ENCODE results near the gene DIAPH2.

Gene DIAPH2

DNA sequence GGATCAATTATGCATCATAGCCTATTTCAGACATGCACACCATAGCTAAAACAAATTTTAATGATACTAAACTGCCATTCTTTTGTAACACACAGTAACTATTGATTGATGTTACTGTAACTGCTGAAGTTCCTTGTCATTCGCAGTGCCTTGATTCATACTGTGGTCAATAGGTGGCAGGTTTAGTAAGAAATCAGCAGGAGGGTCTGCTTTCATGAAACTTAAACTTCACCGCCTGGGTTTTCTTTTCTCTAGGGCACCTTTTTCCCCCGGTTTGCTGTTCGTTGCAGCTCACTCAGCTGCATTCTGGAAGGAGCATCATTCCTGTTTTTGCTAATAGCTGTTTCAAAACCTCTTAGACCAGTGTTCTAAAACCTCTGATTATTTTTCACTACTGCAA is 287.2 kb downstream of the DIAPH2 start:
- no peak for DNase-seq (ENCODE audit: low read depth, low spot score)

DNA sequence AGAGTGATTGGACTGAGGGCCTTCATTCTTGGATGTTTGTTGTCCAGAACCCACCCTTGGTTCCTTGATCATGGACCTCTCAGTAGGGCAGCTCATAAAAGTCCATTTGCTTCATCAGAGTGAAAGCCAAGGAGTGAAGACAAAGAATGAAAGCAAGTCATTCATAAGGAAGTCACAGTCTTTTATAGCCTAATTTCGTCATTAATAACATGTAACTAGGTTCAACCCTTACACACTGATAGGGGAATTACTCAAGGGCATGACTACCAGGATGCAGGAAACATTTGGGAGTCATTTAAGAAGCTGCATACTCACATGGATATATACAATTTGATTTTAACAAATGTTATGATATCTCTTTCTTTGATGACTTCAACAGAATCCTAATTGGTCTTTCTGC is 294.3 kb downstream of the DIAPH2 start:
- DNase-seq (ENCODE audit: low read depth, low spot score): no peak

- DNase-seq (ENCODE audit: low read depth, low spot score): no peak
These were observed 295.1 kb downstream of the DIAPH2 start for GRCh38 chrX:96979766-96980165.

- no peak for DNase-seq (ENCODE audit: low read depth, low spot score)
These were observed 297.5 kb downstream of the DIAPH2 start for GRCh38 chrX:96982161-96982560.

- DNase-seq (ENCODE audit: low read depth, low spot score): no peak
These were observed 299.9 kb downstream of the DIAPH2 start for GRCh38 chrX:96984538-96984937.

- DNase-seq (ENCODE audit: low read depth, low spot score): no peak
These were observed 300.4 kb downstream of the DIAPH2 start for GRCh38 chrX:96985046-96985445.

GRCh38 chrX:96987228-96987627 is 302.6 kb downstream of the DIAPH2 start:
- no peak for DNase-seq (ENCODE audit: low read depth, low spot score)

DNA sequence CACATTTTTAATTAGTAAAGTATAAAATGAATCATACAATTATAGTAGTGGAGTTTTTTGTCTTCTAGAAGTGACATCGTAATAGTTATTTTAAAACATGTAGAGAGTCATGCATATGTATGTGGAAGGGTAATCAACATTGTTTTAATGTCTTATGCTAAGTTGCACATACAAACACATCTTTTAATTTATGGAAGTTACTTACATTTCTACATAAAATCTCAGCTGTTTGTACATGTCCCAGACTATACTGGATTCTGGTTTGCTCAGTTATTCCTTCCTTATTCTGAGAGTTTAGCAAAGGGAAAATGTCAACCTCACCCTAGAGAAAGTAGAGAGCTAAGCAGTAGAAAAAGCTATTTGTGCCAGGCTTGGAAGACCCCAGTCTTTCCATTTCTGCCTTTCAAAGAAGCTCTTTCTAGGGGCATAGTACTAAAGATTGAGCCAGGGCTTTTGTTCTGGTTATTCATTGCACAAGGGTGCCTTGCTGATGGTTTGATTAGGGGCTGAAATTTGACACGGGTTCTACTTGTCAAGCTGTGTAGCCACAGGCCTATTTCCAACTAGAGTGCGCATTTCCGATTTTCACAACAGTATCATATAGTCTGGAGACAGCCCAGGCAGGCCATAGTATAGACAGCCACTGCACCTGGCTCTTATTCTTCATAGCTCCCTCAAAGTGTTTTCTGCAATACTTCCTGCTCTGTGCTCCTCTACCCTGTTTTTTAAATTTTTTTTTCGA is 305.4 kb downstream of the DIAPH2 start:
- no peak for DNase-seq (ENCODE audit: low read depth, low spot score)

- DNase-seq (ENCODE audit: low read depth, low spot score): no peak
These were observed 309.5 kb downstream of the DIAPH2 start for GRCh38 chrX:96994093-96994492.

DNA sequence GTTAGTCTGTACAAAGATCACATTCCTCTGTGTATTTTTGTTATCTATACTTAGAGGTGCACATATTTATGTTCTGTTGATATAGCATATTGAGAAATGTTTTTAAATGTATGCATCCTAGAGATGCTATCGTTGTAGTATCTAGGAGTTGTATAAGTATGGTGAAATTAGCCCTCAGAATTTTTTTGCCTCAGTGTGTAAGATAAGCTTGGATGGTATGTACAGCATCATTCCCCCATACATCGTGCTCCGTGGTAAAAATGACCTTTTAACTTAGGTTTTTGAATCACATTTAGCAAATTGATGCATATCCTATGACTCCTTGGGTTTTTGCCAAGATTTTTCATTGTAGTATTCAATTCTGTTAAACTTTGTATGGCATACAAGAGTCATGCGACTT is 312.6 kb downstream of the DIAPH2 start:
- no peak for DNase-seq (ENCODE audit: low read depth, low spot score)

DNA sequence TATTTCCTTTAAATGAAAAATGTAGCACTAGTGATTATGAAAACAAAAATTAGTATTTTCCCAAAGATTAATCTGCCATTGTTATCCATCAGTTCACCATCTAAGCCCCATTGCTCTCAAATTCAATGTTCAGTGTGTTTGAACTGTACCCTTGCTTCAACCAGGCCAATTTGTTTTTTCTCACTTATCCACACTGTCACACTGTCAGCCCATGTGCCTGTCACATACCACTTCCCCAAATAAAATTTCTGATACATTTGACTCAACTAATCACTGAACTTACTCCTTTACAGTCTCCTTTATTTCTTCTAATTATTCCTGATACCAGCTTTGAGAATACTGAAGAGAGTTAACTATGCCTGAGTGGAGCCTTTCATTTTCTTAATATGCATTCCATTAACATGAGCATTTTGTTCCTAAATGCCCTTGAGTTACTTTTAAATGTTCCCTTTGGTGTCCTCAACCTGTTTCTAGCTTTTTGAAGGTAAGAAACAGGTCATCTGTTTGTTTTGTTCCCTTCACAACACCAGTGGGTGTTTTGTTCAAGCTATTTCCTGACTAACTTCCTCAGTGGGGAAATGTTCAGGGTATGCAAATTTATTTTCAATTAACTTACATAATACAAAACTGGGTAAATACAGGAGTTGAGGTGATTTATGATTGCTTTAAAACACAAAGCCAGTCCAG is 316.2 kb downstream of the DIAPH2 start:
- no peak for DNase-seq (ENCODE audit: low read depth, low spot score)

- DNase-seq (ENCODE audit: low read depth, low spot score): no peak
These were observed 321.5 kb downstream of the DIAPH2 start for GRCh38 chrX:97006167-97006566.

- no peak for DNase-seq (ENCODE audit: low read depth, low spot score)
These were observed 324.7 kb downstream of the DIAPH2 start for GRCh38 chrX:97009391-97009790.

DNA sequence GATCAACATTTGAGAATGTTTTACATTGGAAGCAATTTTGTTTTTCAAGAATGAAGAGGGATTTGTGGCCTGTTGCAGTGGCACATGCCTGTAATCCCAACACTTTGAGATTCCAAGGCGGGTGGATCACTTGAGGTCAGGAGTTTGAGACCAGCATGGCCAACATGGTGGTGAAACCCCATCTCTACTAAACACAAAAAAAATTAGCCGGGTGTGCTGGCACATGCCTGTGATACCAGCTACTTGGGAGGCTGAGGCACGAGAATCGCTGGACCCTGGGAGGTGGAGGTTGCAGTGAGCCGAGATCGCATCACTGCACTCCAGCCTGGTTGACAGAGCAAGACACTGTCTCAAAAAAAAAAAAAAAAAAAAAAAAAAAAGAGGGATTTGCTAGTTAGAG is 326.9 kb downstream of the DIAPH2 start:
- no peak for DNase-seq (ENCODE audit: low read depth, low spot score)

GRCh38 chrX:97016106-97016505 is 331.5 kb downstream of the DIAPH2 start:
- no peak for DNase-seq (ENCODE audit: low read depth, low spot score)

DNA sequence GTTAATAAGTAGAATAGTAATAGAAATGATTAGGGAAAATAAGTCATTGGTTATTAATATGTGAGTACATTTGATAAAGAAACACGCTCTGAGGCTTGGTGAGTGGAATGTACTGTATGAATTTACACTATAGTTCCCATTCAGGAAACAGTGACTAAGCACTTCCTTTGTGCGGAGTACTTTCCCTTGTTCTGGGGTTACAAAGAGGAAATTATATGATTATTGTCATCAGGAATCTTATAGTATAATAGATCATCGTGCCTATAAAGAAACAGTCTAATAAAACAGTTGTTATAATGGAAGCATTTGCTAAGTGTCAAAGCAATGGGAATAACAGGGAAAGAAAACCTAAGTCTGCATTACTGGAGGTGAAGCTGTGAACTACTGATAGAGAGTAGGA is 337.0 kb downstream of the DIAPH2 start:
- no peak for DNase-seq (ENCODE audit: low read depth, low spot score)

DNA sequence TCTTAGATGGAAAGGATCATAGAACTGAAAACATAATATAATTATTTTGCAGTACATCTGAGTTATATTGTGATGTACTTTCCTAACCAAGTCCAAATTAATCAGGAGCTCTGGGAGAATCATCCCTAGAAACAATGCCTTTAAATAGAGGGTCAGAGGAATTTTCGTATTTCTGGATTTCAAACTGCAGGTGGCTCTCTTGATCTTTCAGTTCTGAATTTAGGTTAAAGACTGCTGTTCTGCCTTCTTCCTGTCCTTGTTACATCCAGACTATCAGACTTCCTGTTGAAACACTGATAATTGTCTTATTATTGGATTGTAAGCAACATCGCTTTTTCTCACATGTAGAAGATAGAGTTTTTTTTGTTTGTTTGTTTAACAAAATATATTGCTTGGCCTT is 341.8 kb downstream of the DIAPH2 start:
- DNase-seq (ENCODE audit: low read depth, low spot score): no peak

GRCh38 chrX:97027384-97027922 is 342.8 kb downstream of the DIAPH2 start:
- DNase-seq (ENCODE audit: low read depth, low spot score): no peak

- no peak for DNase-seq (ENCODE audit: low read depth, low spot score)
These were observed 345.8 kb downstream of the DIAPH2 start for GRCh38 chrX:97030463-97030862.

- no peak for DNase-seq (ENCODE audit: low read depth, low spot score)
These were observed 346.3 kb downstream of the DIAPH2 start for GRCh38 chrX:97030947-97031346.

- DNase-seq (ENCODE audit: low read depth, low spot score): no peak
These were observed 354.9 kb downstream of the DIAPH2 start for GRCh38 chrX:97039363-97040029.

DNA sequence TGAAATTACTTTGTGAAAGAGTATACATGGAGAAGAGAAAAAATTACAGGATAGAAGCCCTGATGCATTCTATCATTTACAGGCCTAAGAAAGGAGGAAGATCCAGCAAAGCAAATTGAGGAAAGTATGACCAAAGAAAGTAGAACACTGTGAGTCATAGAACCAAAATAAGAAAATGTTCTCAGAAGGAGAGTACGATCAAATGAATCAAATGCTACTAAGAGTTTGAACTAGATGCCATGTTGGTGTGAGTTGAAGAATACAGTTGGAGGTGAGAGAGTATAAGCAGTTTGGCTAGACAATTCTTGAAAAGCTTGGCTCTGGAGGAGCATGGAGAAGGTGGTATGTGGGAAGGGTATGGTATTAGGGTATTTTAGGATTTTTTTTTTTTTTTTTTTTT is 360.8 kb downstream of the DIAPH2 start:
- DNase-seq (ENCODE audit: low read depth, low spot score): no peak

GRCh38 chrX:97046867-97047266 is 362.2 kb downstream of the DIAPH2 start:
- DNase-seq (ENCODE audit: low read depth, low spot score): no peak
